HepG2 (cell line): ENCODE results near the gene MTHFD1L. TPM values are rescaled to one million over a fixed set of nuclear protein-coding genes. Genes with fewer than 3 reads are reported as not detected.

Source experiments
- CHD2 ChIP-seq: IDR thresholded peaks from 2 replicates; pipeline ENCODE4 v1.6.1; 2011; ENCODE audit warnings: low read depth, low read length, improper control_type of control experiment
- DR1 ChIP-seq: sonication (generic); formaldehyde crosslinking; IDR thresholded peaks from 2 replicates; pipeline ENCODE4 v1.8.0; 2021; ENCODE audit warnings: mild to moderate bottlenecking, missing genetic modification reagents, inconsistent platforms
- FOSL1 ChIP-seq: sonication (generic); formaldehyde crosslinking; IDR thresholded peaks from 2 replicates; pipeline ENCODE4 v1.9.0; 2021; ENCODE audit warnings: missing genetic modification reagents, borderline replicate concordance
- FOXP1 ChIP-seq, 2 experiments: fragments of 450-650 bp in 1 of 2; IDR thresholded peaks; 2 replicates each; pipeline ENCODE4 v1.6.1; 2017 to 2018; ENCODE audit warnings: antibody characterized with exemption in 1 of 2
- HDAC2 ChIP-seq: sonication (generic); formaldehyde crosslinking; IDR thresholded peaks from 2 replicates; pipeline ENCODE4 v1.4.0; 2020; ENCODE audit warnings: missing genetic modification reagents
- HMG20B ChIP-seq: conservative IDR thresholded peaks from 2 replicates; pipeline ENCODE4 v1.6.1; 2016; ENCODE audit warnings: missing genetic modification reagents, missing compliant biosample characterization
- MAZ ChIP-seq, 2 experiments: sonication (generic) in 1 of 2; formaldehyde crosslinking in 1 of 2; IDR thresholded peaks; 2 replicates each; pipeline versions ENCODE4 v1.5.0 to v1.6.1; 2012 to 2020; ENCODE audit warnings: low read depth in 2 of 2, mild to moderate bottlenecking in 2 of 2, borderline replicate concordance in 1 of 2, improper control_type of control experiment in 1 of 2, low read length in 1 of 2, missing genetic modification reagents in 1 of 2, moderate library complexity in 1 of 2
- NFE2 ChIP-seq: sonication (generic); formaldehyde crosslinking; IDR thresholded peaks from 2 replicates; pipeline ENCODE4 v1.4.0; 2020; ENCODE audit warnings: missing genetic modification reagents
- SAP130 ChIP-seq: IDR thresholded peaks from 2 replicates; pipeline ENCODE4 v1.6.1; 2016; ENCODE audit warnings: low read depth
- TOPORS ChIP-seq: sonication (generic); formaldehyde crosslinking; IDR thresholded peaks from 2 replicates; pipeline ENCODE4 v1.8.0; 2023; ENCODE audit warnings: mild to moderate bottlenecking, missing genetic modification reagents
- ZBTB38 ChIP-seq: sonication (generic); formaldehyde crosslinking; IDR thresholded peaks from 2 replicates; pipeline ENCODE4 v1.5.1; 2020; ENCODE audit warnings: mild to moderate bottlenecking, missing genetic modification reagents
- ZNF260 ChIP-seq: sonication (generic); formaldehyde crosslinking; IDR thresholded peaks from 2 replicates; pipeline ENCODE4 v1.4.0; 2020; ENCODE audit warnings: missing genetic modification reagents, low read depth, mild to moderate bottlenecking, borderline replicate concordance
- ZNF263 ChIP-seq: sonication (generic); formaldehyde crosslinking; IDR thresholded peaks from 2 replicates; pipeline ENCODE4 v1.4.0; 2020; ENCODE audit warnings: missing genetic modification reagents
- ZNF274 ChIP-seq: sonication (generic); formaldehyde crosslinking; IDR thresholded peaks from 2 replicates; pipeline ENCODE4 v1.5.1; 2020; ENCODE audit warnings: mild to moderate bottlenecking, missing genetic modification reagents
- ZNF569 ChIP-seq: sonication (generic); formaldehyde crosslinking; IDR thresholded peaks from 2 replicates; pipeline ENCODE4 v1.5.0; 2020; ENCODE audit warnings: mild to moderate bottlenecking, missing genetic modification reagents, moderate library complexity, borderline replicate concordance
- ZNF589 ChIP-seq: sonication (generic); formaldehyde crosslinking; conservative IDR thresholded peaks from 2 replicates; pipeline ENCODE4 v1.8.0; 2022; ENCODE audit warnings: mild to moderate bottlenecking, moderate library complexity, missing genetic modification reagents
- ZNF766 ChIP-seq: sonication (generic); formaldehyde crosslinking; IDR thresholded peaks from 2 replicates; pipeline ENCODE4 v1.5.0; 2020; ENCODE audit warnings: missing genetic modification reagents, borderline replicate concordance
- polyA plus RNA-seq, 8 experiments: library from polyadenylated mRNA; depleted of rRNA in 3 of 8; stranded (reverse) in 7 of 8; unstranded in 1 of 8; fragments of >200 nt; fragmentation: Illumina TruSeq in 4 of 8; extraction: Trizol in 4 of 8; gene quantifications; 2 replicates each; pipeline versions ENCODE4 v1.2.1 to v1.2.3, GENCODE V29; 2011 to 2016; ENCODE audit warnings: low read depth in 4 of 8, missing spikeins in 1 of 8, mixed read lengths in 1 of 8; ENCODE audit not compliant: insufficient read depth in 1 of 8
- total RNA-seq, 5 experiments: library from RNA; depleted of rRNA; stranded (reverse); fragments of >200 nt; fragmentation: Illumina TruSeq; extraction: Trizol; gene quantifications; 2 replicates each; pipeline ENCODE4 v1.2.3, GENCODE V29; 2016; ENCODE audit warnings: low read depth in 1 of 5
- TF ChIP-seq, protein P1 (sequence below): sonication (generic); formaldehyde crosslinking; IDR thresholded peaks from 2 replicates; pipeline ENCODE4 v1.9.0; 2022; ENCODE audit warnings: missing genetic modification reagents, mild to moderate bottlenecking, borderline replicate concordance
- TF ChIP-seq, protein P2 (sequence below): sonication (generic); formaldehyde crosslinking; conservative IDR thresholded peaks from 2 replicates; pipeline ENCODE4 v1.4.0; 2020; ENCODE audit warnings: mild to moderate bottlenecking, missing genetic modification reagents, moderate library complexity
- TF ChIP-seq, protein P3 (sequence below): IDR thresholded peaks from 2 replicates; pipeline ENCODE4 v1.6.1; 2016; ENCODE audit warnings: low read depth
- TF ChIP-seq, protein P4 (sequence below): sonication (generic); formaldehyde crosslinking; IDR thresholded peaks from 2 replicates; pipeline ENCODE4 v1.5.0; 2020; ENCODE audit warnings: missing genetic modification reagents, mild to moderate bottlenecking, borderline replicate concordance

The MTHFD1L gene
- total and polyA plus RNA-seq, 2 of the 13 experiments (the other 11 are each of a cell fraction or from before 2014, with no cell fraction given), result 24.0 to 39.6 TPM

DNA sequence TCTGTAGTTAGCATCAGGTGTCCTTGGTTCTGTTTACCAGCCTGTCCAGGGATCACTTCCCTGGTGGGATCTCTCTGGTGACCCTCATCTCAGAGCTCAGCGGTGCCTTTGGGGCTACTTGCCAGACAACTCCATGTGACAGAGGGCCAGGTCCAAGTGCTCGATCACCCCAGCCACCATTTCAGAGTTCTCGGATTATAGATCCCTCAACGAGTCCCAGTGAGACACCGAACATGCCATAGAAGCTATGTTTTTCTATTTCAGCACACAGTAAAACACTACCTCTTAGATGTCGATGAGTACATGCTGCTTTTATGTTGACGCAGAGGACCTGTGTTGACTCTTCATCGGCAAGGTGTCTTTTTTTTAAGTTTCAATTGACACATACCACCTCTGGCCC is 204.1 kb downstream of the MTHFD1L start (continued):
- TF ChIP-seq SAP130 (CRISPR knock-in tag) (peak; percentile 17; the same call in 1 of the 2 replicates), ZNF263 (CRISPR knock-in tag) (no peak), ZNF569 (CRISPR knock-in tag) (no peak), ZNF589 (CRISPR knock-in tag) (no peak), DR1 (no peak), ZNF766 (no peak), ZBTB38 (CRISPR knock-in tag) (peak; percentile 65; the same call in 1 of the 2 replicates), HDAC2 (peak; percentile 21; the same call in 1 of the 2 replicates), MAZ (IDR thresholded peaks at IDR 0.05; ENCODE audit: borderline replicate concordance, low read depth, low read length) (no peak), MAZ (CRISPR knock-in tag; IDR thresholded peaks at IDR 0.05; ENCODE audit: low read depth) (no peak), FOSL1 (CRISPR knock-in tag) (no peak), ZNF260 (CRISPR knock-in tag) (no peak), TOPORS (no peak), CHD2 (no peak), HMG20B (CRISPR knock-in tag) (no peak), NFE2 (CRISPR knock-in tag) (no peak), ZNF274 (CRISPR knock-in tag) (no peak), FOXP1 (IDR thresholded peaks at IDR 0.05) (no peak), FOXP1 (CRISPR knock-in tag; IDR thresholded peaks at IDR 0.05) (peak; percentile 42)
- TF ChIP-seq, protein P1, sequence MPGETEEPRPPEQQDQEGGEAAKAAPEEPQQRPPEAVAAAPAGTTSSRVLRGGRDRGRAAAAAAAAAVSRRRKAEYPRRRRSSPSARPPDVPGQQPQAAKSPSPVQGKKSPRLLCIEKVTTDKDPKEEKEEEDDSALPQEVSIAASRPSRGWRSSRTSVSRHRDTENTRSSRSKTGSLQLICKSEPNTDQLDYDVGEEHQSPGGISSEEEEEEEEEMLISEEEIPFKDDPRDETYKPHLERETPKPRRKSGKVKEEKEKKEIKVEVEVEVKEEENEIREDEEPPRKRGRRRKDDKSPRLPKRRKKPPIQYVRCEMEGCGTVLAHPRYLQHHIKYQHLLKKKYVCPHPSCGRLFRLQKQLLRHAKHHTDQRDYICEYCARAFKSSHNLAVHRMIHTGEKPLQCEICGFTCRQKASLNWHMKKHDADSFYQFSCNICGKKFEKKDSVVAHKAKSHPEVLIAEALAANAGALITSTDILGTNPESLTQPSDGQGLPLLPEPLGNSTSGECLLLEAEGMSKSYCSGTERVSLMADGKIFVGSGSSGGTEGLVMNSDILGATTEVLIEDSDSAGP, result no peak
- TF ChIP-seq, protein P2, sequence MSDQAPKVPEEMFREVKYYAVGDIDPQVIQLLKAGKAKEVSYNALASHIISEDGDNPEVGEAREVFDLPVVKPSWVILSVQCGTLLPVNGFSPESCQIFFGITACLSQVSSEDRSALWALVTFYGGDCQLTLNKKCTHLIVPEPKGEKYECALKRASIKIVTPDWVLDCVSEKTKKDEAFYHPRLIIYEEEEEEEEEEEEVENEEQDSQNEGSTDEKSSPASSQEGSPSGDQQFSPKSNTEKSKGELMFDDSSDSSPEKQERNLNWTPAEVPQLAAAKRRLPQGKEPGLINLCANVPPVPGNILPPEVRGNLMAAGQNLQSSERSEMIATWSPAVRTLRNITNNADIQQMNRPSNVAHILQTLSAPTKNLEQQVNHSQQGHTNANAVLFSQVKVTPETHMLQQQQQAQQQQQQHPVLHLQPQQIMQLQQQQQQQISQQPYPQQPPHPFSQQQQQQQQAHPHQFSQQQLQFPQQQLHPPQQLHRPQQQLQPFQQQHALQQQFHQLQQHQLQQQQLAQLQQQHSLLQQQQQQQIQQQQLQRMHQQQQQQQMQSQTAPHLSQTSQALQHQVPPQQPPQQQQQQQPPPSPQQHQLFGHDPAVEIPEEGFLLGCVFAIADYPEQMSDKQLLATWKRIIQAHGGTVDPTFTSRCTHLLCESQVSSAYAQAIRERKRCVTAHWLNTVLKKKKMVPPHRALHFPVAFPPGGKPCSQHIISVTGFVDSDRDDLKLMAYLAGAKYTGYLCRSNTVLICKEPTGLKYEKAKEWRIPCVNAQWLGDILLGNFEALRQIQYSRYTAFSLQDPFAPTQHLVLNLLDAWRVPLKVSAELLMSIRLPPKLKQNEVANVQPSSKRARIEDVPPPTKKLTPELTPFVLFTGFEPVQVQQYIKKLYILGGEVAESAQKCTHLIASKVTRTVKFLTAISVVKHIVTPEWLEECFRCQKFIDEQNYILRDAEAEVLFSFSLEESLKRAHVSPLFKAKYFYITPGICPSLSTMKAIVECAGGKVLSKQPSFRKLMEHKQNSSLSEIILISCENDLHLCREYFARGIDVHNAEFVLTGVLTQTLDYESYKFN (CRISPR knock-in tag), result no peak; the same call in 1 of the 2 replicates
- TF ChIP-seq, protein P3, sequence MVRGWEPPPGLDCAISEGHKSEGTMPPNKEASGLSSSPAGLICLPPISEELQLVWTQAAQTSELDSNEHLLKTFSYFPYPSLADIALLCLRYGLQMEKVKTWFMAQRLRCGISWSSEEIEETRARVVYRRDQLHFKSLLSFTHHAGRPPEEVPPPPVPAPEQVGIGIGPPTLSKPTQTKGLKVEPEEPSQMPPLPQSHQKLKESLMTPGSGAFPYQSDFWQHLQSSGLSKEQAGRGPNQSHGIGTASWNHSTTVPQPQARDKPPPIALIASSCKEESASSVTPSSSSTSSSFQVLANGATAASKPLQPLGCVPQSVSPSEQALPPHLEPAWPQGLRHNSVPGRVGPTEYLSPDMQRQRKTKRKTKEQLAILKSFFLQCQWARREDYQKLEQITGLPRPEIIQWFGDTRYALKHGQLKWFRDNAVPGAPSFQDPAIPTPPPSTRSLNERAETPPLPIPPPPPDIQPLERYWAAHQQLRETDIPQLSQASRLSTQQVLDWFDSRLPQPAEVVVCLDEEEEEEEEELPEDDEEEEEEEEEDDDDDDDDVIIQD, result peak; percentile 74; the same call in 1 of the 2 replicates
- TF ChIP-seq, protein P4, sequence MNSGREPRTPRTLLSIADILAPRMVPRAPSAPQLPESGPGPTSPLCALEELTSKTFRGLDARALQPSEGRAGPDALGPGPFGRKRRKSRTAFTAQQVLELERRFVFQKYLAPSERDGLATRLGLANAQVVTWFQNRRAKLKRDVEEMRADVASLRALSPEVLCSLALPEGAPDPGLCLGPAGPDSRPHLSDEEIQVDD (CRISPR knock-in tag), result no peak
